A673 (cell line): Measurements from ENCODE around the gene RGR. TPM values are rescaled to one million over a fixed set of nuclear protein-coding genes. Genes with fewer than 3 reads are reported as not detected.

Source experiments
- BruUV-seq: library from RNA; stranded (reverse); fragments of 400-500 nt; replicated peaks from 2 replicates; lab custom pipeline; 2021; lab: Mats Ljungman, UMichigan
- CTCF ChIA-PET: fragments of 300-600 bp; sonication (Branson Sonifier 250); formaldehyde crosslinking; loops from one replicate; lab custom pipeline; 2022; ENCODE audit warnings: antibody characterized with exemption; lab: Charles Lee
- POLR2A ChIA-PET: fragments of 300-600 bp; sonication (Branson Sonifier 250); formaldehyde crosslinking; loops from one replicate; lab custom pipeline; 2022; ENCODE audit warnings: antibody characterized with exemption; ENCODE audit not compliant: low non-redundant PET; lab: Charles Lee
- DNase-seq: peaks from one replicate; pipeline ENCODE4 v3.0.0-alpha.2; 2015; ENCODE audit warnings: low spot score
- H3K27ac ChIP-seq: fragments of 200-600 bp; sonication (generic); 2 replicates; pipeline ENCODE4 v1.5.1; 2016; ENCODE audit warnings: mixed run types, low read depth, mild to moderate bottlenecking, mixed read lengths, antibody characterized with exemption, low read length; ENCODE audit not compliant: poor library complexity, severe bottlenecking
- H3K27me3 ChIP-seq: fragments of 200-600 bp; sonication (generic); replicated peaks from 2 replicates; pipeline ENCODE4 v1.6.1; 2017; ENCODE audit warnings: mixed run types, low read depth, mild to moderate bottlenecking, mixed read lengths, antibody characterized with exemption, low read length; ENCODE audit not compliant: insufficient read depth, poor library complexity
- H3K36me3 ChIP-seq: fragments of 200-600 bp; sonication (generic); 2 replicates; pipeline ENCODE4 v1.6.1; 2016; ENCODE audit warnings: mixed run types, mild to moderate bottlenecking, mixed read lengths, antibody characterized with exemption, low read length; ENCODE audit not compliant: insufficient read depth, poor library complexity, severe bottlenecking
- H3K4me1 ChIP-seq: fragments of 200-600 bp; sonication (generic); 2 replicates; pipeline ENCODE4 v1.6.1; 2017; ENCODE audit warnings: mixed run types, mild to moderate bottlenecking, mixed read lengths, antibody characterized with exemption, low read length; ENCODE audit not compliant: insufficient read depth, poor library complexity, severe bottlenecking
- H3K4me3 ChIP-seq: fragments of 200-600 bp; sonication (generic); 2 replicates; pipeline ENCODE4 v1.5.1; 2016; ENCODE audit warnings: low read depth, mixed run types, mild to moderate bottlenecking, mixed read lengths, low read length; ENCODE audit not compliant: poor library complexity, severe bottlenecking
- H3K9me3 ChIP-seq: fragments of 200-600 bp; sonication (generic); 2 replicates; pipeline ENCODE4 v1.6.1; 2016; ENCODE audit warnings: mixed run types, low read depth, mild to moderate bottlenecking, mixed read lengths, antibody characterized with exemption, low read length; ENCODE audit not compliant: poor library complexity, severe bottlenecking
- CTCF ChIP-seq: fragments of 300-800, 200-600 bp; sonication (generic); conservative IDR thresholded peaks from 2 replicates; pipeline ENCODE4 v1.5.1; 2017; ENCODE audit warnings: low read depth, mild to moderate bottlenecking, antibody characterized with exemption, low read length, moderate library complexity, mixed read lengths
- EZH2 ChIP-seq: fragments of 200-600 bp; sonication (generic); IDR thresholded peaks from 2 replicates; pipeline ENCODE4 v1.6.1; 2017; ENCODE audit warnings: borderline replicate concordance, low read depth, mild to moderate bottlenecking, mixed read lengths, antibody characterized with exemption, low read length; ENCODE audit not compliant: poor library complexity, severe bottlenecking
- intact Hi-C: fragments of 100-400 bp; cut with micrococcal nuclease; formaldehyde crosslinking; loops from one replicate; pipeline ENCODE4 v1.10.0; 2022; ENCODE audit not compliant: unreplicated experiment
- total RNA-seq: library from RNA; stranded (reverse); gene quantifications from 2 replicates; pipeline ENCODE4 v1.2.3, GENCODE V29; 2021

The RGR gene
- total RNA-seq, 1 experiment from 2014 or later: not detected

- Histone ChIP-seq H3K27me3 (peaks cover 12% of the 10 kb centered on the region), H3K36me3 (no peaks in the 10 kb centered on the region), H3K4me3 (no peak overlapping the region), H3K9me3 (no peaks in the 10 kb centered on the region), H3K4me1 (no peaks in the 10 kb centered on the region), H3K27ac (no peak overlapping the region)
- no peak for DNase-seq
- ChIA-PET CTCF (interaction anchor here (0.6 kb wide), 1 partner anchor 200 kb away, joined by 3 read pairs; no protein-coding TSS in a partner anchor), POLR2A (no interaction called here)
- no TSS peak for BruUV-seq
- no peak for TF ChIP-seq EZH2
- intact Hi-C loops: no loop called here
Measured at GRCh38 chr10:84226616-84227015, 18.2 kb upstream of the RGR start.

DNA sequence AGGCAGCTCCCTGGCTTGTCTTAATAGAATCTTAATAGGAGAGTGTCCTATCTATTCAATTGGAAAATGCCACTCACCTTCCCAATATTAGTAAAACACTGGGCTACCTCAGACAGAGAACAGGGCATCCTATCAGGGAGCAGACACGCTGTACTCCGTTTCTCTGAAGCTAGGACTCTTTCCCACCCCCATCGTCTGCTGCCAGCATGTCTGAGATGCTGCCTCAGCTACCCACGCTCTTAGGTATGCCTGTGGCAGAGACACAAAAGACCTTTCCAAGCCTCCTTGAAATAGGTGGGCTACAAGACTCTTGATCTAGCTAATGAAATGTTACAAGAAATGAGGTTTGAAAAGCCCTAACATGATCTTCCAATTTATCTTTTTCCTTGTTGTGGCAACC is 17.0 kb upstream of the RGR start:
- H3K27ac ChIP-seq: no peak overlapping the region
- no peak for TF ChIP-seq CTCF
- no peak for TF ChIP-seq EZH2
- intact Hi-C loops: no loop called here
- CTCF ChIA-PET: no interaction called here
- POLR2A ChIA-PET: no interaction called here
- no peaks in the 10 kb centered on the region for H3K36me3 ChIP-seq
- no peak for DNase-seq
- peaks cover 21% of the 10 kb centered on the region for H3K27me3 ChIP-seq
- H3K4me3 ChIP-seq: no peak overlapping the region
- no peaks in the 10 kb centered on the region for H3K9me3 ChIP-seq
- H3K4me1 ChIP-seq: no peaks in the 10 kb centered on the region
- no TSS peak for BruUV-seq

GRCh38 chr10:84230359-84230758 is 14.5 kb upstream of the RGR start:
- no peak for DNase-seq
- H3K9me3 ChIP-seq: no peaks in the 10 kb centered on the region
- POLR2A ChIA-PET: no interaction called here
- H3K27me3 ChIP-seq: peaks cover 34% of the 10 kb centered on the region
- BruUV-seq: no TSS peak
- TF ChIP-seq CTCF: no peak
- no peak for TF ChIP-seq EZH2
- CTCF ChIA-PET: no interaction called here
- no peaks in the 10 kb centered on the region for H3K4me1 ChIP-seq
- H3K27ac ChIP-seq: no peak overlapping the region
- no peaks in the 10 kb centered on the region for H3K36me3 ChIP-seq
- H3K4me3 ChIP-seq: no peak overlapping the region
- intact Hi-C loops: no loop called here

DNA sequence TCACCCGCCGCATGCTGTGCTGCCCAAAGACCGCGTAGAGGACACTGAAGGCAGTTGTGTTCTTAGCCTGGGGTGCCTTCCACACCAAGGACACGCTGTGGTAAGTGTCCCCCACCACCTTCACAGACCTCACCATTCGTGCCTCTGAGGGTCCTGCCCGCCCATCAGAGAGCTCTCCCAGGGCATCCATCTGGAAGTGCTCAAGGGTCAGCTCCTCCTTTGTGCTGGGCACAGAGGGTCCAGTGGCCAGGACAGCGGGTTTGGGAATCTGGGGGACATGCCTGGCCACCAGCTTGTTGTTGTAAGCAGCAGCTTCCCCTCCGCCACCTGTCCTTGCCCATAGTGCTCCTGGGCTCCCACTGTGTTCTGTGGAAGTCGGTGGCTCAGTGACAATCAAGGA is 12.5 kb upstream of the RGR start:
- Histone ChIP-seq H3K36me3 (no peaks in the 10 kb centered on the region), H3K27me3 (peaks cover 34% of the 10 kb centered on the region), H3K9me3 (no peaks in the 10 kb centered on the region), H3K4me3 (no peak overlapping the region), H3K4me1 (no peaks in the 10 kb centered on the region), H3K27ac (no peak overlapping the region)
- POLR2A ChIA-PET: no interaction called here
- TF ChIP-seq CTCF (no peak), EZH2 (no peak)
- CTCF ChIA-PET: no interaction called here
- no peak for DNase-seq
- intact Hi-C loops: no loop called here
- BruUV-seq: no TSS peak
